GM10248 (cell line): ENCODE results near the gene PCDHB16.
"Not testable (repeated sequence)": the region's sequence is repeated elsewhere in the genome, so short reads cannot be mapped to it uniquely, and the experiment has no call there.

ENCODE experiments used
- CTCF ChIA-PET: fragments of 300-600 bp; sonication (Branson Sonifier 250); formaldehyde crosslinking; extraction: SDS; loops from one replicate; lab custom pipeline; 2021; ENCODE audit warnings: antibody characterized with exemption; lab: Yijun Ruan, JAX
- POLR2A ChIA-PET: fragments of 350-650 bp; sonication (Branson Sonifier 250); formaldehyde crosslinking; extraction: SDS; loops from one replicate; lab custom pipeline; 2020; ENCODE audit warnings: antibody characterized with exemption; lab: Yijun Ruan, JAX
- DNase-seq: peaks from one replicate; pipeline ENCODE4 v3.0.0; 2012; ENCODE audit errors: extremely low spot score
- TF ChIP-seq, protein P1 (sequence below): IDR thresholded peaks from 2 replicates; pipeline ENCODE4 v1.5.1; 2012; ENCODE audit warnings: mild to moderate bottlenecking, low read depth; ENCODE audit errors: extremely low read depth, missing control alignments, control extremely low read depth

Gene PCDHB16

GRCh38 chr5:141155540-141156374 is 26.4 kb upstream of the PCDHB16 start:
- POLR2A ChIA-PET = no interaction called here
- CTCF ChIA-PET = interaction anchor here (2.2 kb wide), 1 partner anchor 11 kb away, joined by 7 read pairs; no protein-coding TSS in a partner anchor
- DNase-seq = no peak
- TF ChIP-seq, protein P1, sequence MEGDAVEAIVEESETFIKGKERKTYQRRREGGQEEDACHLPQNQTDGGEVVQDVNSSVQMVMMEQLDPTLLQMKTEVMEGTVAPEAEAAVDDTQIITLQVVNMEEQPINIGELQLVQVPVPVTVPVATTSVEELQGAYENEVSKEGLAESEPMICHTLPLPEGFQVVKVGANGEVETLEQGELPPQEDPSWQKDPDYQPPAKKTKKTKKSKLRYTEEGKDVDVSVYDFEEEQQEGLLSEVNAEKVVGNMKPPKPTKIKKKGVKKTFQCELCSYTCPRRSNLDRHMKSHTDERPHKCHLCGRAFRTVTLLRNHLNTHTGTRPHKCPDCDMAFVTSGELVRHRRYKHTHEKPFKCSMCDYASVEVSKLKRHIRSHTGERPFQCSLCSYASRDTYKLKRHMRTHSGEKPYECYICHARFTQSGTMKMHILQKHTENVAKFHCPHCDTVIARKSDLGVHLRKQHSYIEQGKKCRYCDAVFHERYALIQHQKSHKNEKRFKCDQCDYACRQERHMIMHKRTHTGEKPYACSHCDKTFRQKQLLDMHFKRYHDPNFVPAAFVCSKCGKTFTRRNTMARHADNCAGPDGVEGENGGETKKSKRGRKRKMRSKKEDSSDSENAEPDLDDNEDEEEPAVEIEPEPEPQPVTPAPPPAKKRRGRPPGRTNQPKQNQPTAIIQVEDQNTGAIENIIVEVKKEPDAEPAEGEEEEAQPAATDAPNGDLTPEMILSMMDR = no peak

GRCh38 chr5:141157356-141157755 is 24.8 kb upstream of the PCDHB16 start:
- CTCF ChIA-PET, POLR2A ChIA-PET, DNase-seq: not testable (repeated sequence)

DNA sequence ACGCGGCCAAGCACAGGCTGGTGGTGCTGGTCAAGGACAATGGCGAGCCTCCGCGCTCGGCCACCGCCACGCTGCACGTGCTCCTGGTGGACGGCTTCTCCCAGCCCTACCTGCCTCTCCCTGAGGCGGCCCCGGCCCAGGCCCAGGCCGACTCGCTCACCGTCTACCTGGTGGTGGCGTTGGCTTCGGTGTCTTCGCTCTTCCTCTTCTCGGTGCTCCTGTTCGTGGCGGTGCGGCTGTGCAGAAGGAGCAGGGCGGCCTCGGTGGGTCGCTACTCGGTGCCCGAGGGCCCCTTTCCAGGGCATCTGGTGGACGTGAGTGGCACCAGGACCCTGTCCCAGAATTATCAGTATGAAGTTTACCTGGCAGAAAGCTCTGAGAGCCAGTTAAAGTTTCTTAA is 24.3 kb upstream of the PCDHB16 start:
- CTCF ChIA-PET, DNase-seq, POLR2A ChIA-PET: not testable (repeated sequence)

DNA sequence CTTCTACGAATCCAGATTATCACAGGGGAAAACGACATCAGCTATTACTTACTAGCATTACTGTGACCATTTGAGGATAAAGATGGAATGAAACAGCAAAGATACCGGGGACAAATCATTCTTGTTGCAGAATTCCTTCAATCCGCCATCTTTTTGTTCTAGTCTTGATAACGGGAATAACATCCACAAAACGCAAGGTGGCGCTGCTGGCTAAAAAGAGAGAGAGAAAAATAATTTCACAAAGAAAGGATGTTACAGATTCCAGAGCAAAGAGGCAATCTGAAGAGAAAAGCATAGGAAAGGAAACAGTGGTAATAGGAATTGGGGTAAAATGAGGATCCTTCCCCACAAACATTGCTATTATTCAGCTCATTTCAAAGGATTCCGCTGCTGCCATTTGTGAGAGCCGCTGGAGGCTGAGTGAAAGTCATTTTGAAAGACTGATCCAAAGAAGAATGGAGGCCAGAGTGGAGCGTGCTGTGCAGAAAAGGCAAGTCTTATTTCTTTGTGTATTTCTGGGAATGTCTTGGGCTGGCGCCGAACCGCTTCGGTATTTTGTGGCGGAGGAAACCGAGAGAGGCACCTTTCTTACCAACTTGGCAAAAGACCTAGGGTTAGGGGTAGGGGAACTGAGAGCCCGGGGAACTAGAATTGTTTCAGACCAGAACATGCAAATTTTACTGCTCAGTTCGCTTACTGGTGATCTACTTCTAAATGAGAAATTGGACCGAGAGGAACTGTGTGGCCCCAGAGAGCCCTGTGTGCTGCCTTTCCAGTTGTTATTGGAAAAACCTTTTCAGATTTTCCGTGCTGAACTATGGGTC is 9.6 kb upstream of the PCDHB16 start, which contains the start of gene PCDHB7:
Gene PCDHB7, plus strand, starts transcription at position 264 of the 824 bp plus-strand sequence. Its CDS starts 192 bp downstream, at position 456.
- DNase-seq = no peak
- CTCF ChIA-PET = no interaction called here
- POLR2A ChIA-PET = no interaction called here
- TF ChIP-seq, protein P1 = peak; percentile 12

GRCh38 chr5:141174291-141175104 is 7.7 kb upstream of the PCDHB16 start:
- POLR2A ChIA-PET, DNase-seq, CTCF ChIA-PET: not testable (repeated sequence)

GRCh38 chr5:141175933-141176332 is 6.3 kb upstream of the PCDHB16 start:
- no peak for DNase-seq
- ChIA-PET POLR2A (no interaction called here), CTCF (no interaction called here)
- TF ChIP-seq, protein P1 = no peak

- DNase-seq, CTCF ChIA-PET, POLR2A ChIA-PET: not testable (repeated sequence)
Measured at GRCh38 chr5:141177577-141178191, 4.5 kb upstream of the PCDHB16 start, which contains the start of gene PCDHB8. Gene PCDHB8, plus strand, starts transcription at chr5:141177790. Its CDS starts 245 bp downstream, at chr5:141178035.

GRCh38 chr5:141179371-141179770 is 2.8 kb upstream of the PCDHB16 start:
- DNase-seq, POLR2A ChIA-PET, CTCF ChIA-PET: not testable (repeated sequence)

- DNase-seq, POLR2A ChIA-PET, CTCF ChIA-PET: not testable (repeated sequence)
Measured at GRCh38 chr5:141179876-141180275, 2.3 kb upstream of the PCDHB16 start.
